Stimulated activated naive CD8-positive, alpha-beta T cell treated with anti-CD3 and anti-CD28 coated beads, Interleukin-15, Interleukin-2, amounts not matched to agents 100 U/mL and 50 U/mL, for 24 hours (primary cell): ENCODE data around the gene SCPEP1.
"Not testable (repeated sequence)": the region's sequence is repeated elsewhere in the genome, so short reads cannot be mapped to it uniquely, and the experiment has no call there.

Experiments
- ATAC-seq: fragments of 150-1000 bp; cut with Tn5 transposase; one replicate; pipeline ENCODE4 v1.10.0; 2021
- DNase-seq: peaks from one replicate; pipeline ENCODE4 v3.0.0; 2021

The SCPEP1 gene

GRCh38 chr17:56965241-56965640, 12.7 kb upstream of the SCPEP1 start:
- not testable (repeated sequence) for ATAC-seq, DNase-seq

GRCh38 chr17:56965681-56966080, 12.2 kb upstream of the SCPEP1 start:
- DNase-seq, ATAC-seq: not testable (repeated sequence)

GRCh38 chr17:56966338-56966737, 11.6 kb upstream of the SCPEP1 start:
- DNase-seq (no peak), ATAC-seq (no peak)

- DNase-seq = no peak
- ATAC-seq = no peak
These were observed 7.0 kb upstream of the SCPEP1 start for GRCh38 chr17:56970974-56971373.

- ATAC-seq = no peak
These were observed 5.7 kb upstream of the SCPEP1 start for GRCh38 chr17:56972111-56972730.

GRCh38 chr17:56973520-56973919, 4.4 kb upstream of the SCPEP1 start:
- DNase-seq (no peak), ATAC-seq (no peak)

More at GRCh38 chr17:56972111-56972730, 5.7 kb upstream of the SCPEP1 start:
- no peak for DNase-seq

- no peak for ATAC-seq
- no peak for DNase-seq
These were observed 3.9 kb upstream of the SCPEP1 start for GRCh38 chr17:56974055-56974454.

- ATAC-seq (no peak), DNase-seq (no peak)
These were observed 2.3 kb upstream of the SCPEP1 start for GRCh38 chr17:56975656-56976055.

- DNase-seq (no peak), ATAC-seq (no peak)
These were observed 856 bp upstream of the SCPEP1 start for GRCh38 chr17:56976941-56977608.

GRCh38 chr17:56978441-56979090, 635 bp downstream of the SCPEP1 start:
- DNase-seq = no peak

GRCh38 chr17:56979091-56979480, 1.2 kb downstream of the SCPEP1 start:
- no peak for ATAC-seq
- no peak for DNase-seq

More at GRCh38 chr17:56978441-56979090, 635 bp downstream of the SCPEP1 start:
- ATAC-seq = peak; percentile 52

- DNase-seq, ATAC-seq: not testable (repeated sequence)
These were observed 2.6 kb downstream of the SCPEP1 start for GRCh38 chr17:56980526-56980925.

GRCh38 chr17:56982312-56982711, 4.4 kb downstream of the SCPEP1 start:
- ATAC-seq (no peak), DNase-seq (no peak)

GRCh38 chr17:56983366-56983765, 5.4 kb downstream of the SCPEP1 start:
- no peak for DNase-seq
- ATAC-seq = no peak

- ATAC-seq = no peak
- DNase-seq = no peak
These were observed 7.6 kb downstream of the SCPEP1 start for GRCh38 chr17:56985371-56986162.

GRCh38 chr17:56987283-56987834, 9.4 kb downstream of the SCPEP1 start:
- DNase-seq = no peak
- no peak for ATAC-seq

GRCh38 chr17:56988901-56989572, 11.1 kb downstream of the SCPEP1 start:
- ATAC-seq = no peak
- DNase-seq = no peak

GRCh38 chr17:56992364-56992763, 14.4 kb downstream of the SCPEP1 start:
- no peak for ATAC-seq
- DNase-seq = no peak

GRCh38 chr17:56994009-56994792, 16.3 kb downstream of the SCPEP1 start:
- no peak for ATAC-seq
- no peak for DNase-seq

- no peak for ATAC-seq
These were observed 17.8 kb downstream of the SCPEP1 start for GRCh38 chr17:56995766-56996165.

GRCh38 chr17:56997313-56997712, 19.4 kb downstream of the SCPEP1 start:
- DNase-seq (no peak), ATAC-seq (no peak)

More at GRCh38 chr17:56995766-56996165, 17.8 kb downstream of the SCPEP1 start:
- no peak for DNase-seq
